Gastrocnemius medialis (tissue), 4 donors: ENCODE measurements around the gene NTNG1. TPM values are rescaled to one million over a fixed set of nuclear protein-coding genes. Genes with fewer than 3 reads are reported as not detected.

Experiments
- ATAC-seq, 2 donors: fragments of 150-250 bp; one replicate each; pipeline ENCODE4 v1.9.1; 2016
- DNase-seq, 2 donors: peaks; one replicate each; pipeline ENCODE4 v3.0.0-alpha.2; 2019
- H3K27ac ChIP-seq, 4 donors: fragments of 200-600 bp; sonication (generic); 1 replicate in 1 of 4; 2 replicates in 3 of 4; pipeline ENCODE4 v1.5.1; 2016 to 2018; ENCODE audit warnings: mild to moderate bottlenecking in 2 of 4, moderate library complexity in 1 of 4
- H3K27me3 ChIP-seq, 3 donors: fragments of 200-600 bp; sonication (generic) in 2 of 3; 1 replicate in 1 of 3; 2 replicates in 2 of 3; pipeline versions ENCODE4 v1.5.1 to v1.6.0; 2016 to 2019; ENCODE audit warnings: mild to moderate bottlenecking in 1 of 3, moderate library complexity in 1 of 3
- H3K36me3 ChIP-seq, 2 donors: fragments of 200-600 bp; sonication (generic) in 1 of 2; one replicate each; pipeline ENCODE4 v1.5.1; 2017 to 2018
- H3K4me1 ChIP-seq, 2 donors: fragments of 200-600 bp; sonication (generic) in 1 of 2; one replicate each; pipeline ENCODE4 v1.5.1; 2016 to 2017; ENCODE audit warnings: mild to moderate bottlenecking in 2 of 2
- H3K4me3 ChIP-seq, 4 donors: fragments of 200-600 bp; sonication (generic) in 3 of 4; 1 replicate in 1 of 4; 2 replicates in 3 of 4; pipeline ENCODE4 v1.5.1; 2016 to 2019; ENCODE audit warnings: mild to moderate bottlenecking in 2 of 4
- H3K9me3 ChIP-seq, 3 donors: fragments of 200-600 bp; sonication (generic) in 2 of 3; 1 replicate in 1 of 3; 2 replicates in 2 of 3; pipeline ENCODE4 v1.5.1; 2016 to 2019
- CTCF ChIP-seq, 5 experiments: fragments of 450-650 bp in 3 of 5; fragments of 200-600 bp in 2 of 5; sonication (generic) in 2 of 5; IDR thresholded peaks in 4 of 5; conservative IDR thresholded peaks in 1 of 5; 1 replicate in 4 of 5; 2 replicates in 1 of 5; pipeline ENCODE4 v1.5.1; 2016 to 2019; ENCODE audit warnings: antibody characterized with exemption in 5 of 5, mild to moderate bottlenecking in 3 of 5, moderate library complexity in 3 of 5
- POLR2A ChIP-seq, 2 donors: fragments of 450-650 bp; IDR thresholded peaks; one replicate each; pipeline ENCODE4 v1.6.1; 2017; ENCODE audit warnings: antibody characterized with exemption in 2 of 2, mild to moderate bottlenecking in 2 of 2, moderate library complexity in 2 of 2
- in situ Hi-C, 4 donors: fragments of 200-750 bp; cut with MboI; loops; one replicate each; pipeline versions ENCODE4 v1.15.0 to v1.8.0; 2017; ENCODE audit warnings: low sequenced_read_pairs in 4 of 4
- intact Hi-C: fragments of 100-400 bp; cut with DNase I; formaldehyde crosslinking; loops from one replicate; pipeline ENCODE4 v1.15.1; 2023; ENCODE audit warnings: low total_unique reads
- total RNA-seq, 4 donors: library from RNA; depleted of rRNA; stranded (reverse); fragments of >200 nt; gene quantifications; one replicate each; pipeline versions ENCODE4 v1.1.0 to v1.2.3, GENCODE V29; 2016

NTNG1 gene
- total RNA-seq, 4 donors from 2014 or later: not detected

GRCh38 chr1:107147843-107148242 lies 7.0 kb downstream of the NTNG1 start:
- Histone ChIP-seq H3K27me3 (peaks cover 8 to 29% (median 23%) of the 10 kb centered on the region in 3 donors), H3K4me1 (no peaks in the 10 kb centered on the region), H3K36me3 (no peaks in the 10 kb centered on the region), H3K27ac (no peak overlapping the region), H3K4me3 (no peak overlapping the region), H3K9me3 (no peaks in the 10 kb centered on the region)
- no peak for DNase-seq
- no peak for TF ChIP-seq CTCF (IDR thresholded peaks at IDR 0.05 in 4 of 5, conservative IDR thresholded peaks at IDR 0.05 in 1 of 5)
- in situ Hi-C loops (no loop called here), intact Hi-C loops (no loop called here)
- no peak for ATAC-seq

- in situ Hi-C loops: no loop called here
- no peak for TF ChIP-seq POLR2A (IDR thresholded peaks at IDR 0.05)
- no peak for TF ChIP-seq CTCF (IDR thresholded peaks at IDR 0.05 in 4 of 5, conservative IDR thresholded peaks at IDR 0.05 in 1 of 5)
These were observed 9.1 kb downstream of the NTNG1 start for GRCh38 chr1:107149946-107150345.

GRCh38 chr1:107151295-107151694 lies 10.5 kb downstream of the NTNG1 start:
- Histone ChIP-seq H3K4me1 (no peaks in the 10 kb centered on the region), H3K4me3 (no peak overlapping the region), H3K27me3 (peaks cover 0 to 5% (median 4%) of the 10 kb centered on the region in 3 donors), H3K9me3 (no peaks in the 10 kb centered on the region), H3K36me3 (no peaks in the 10 kb centered on the region), H3K27ac (no peak overlapping the region)
- ATAC-seq (no peak), DNase-seq (no peak)
- TF ChIP-seq POLR2A (IDR thresholded peaks at IDR 0.05): no peak
- no peak for TF ChIP-seq CTCF (IDR thresholded peaks at IDR 0.05 in 4 of 5, conservative IDR thresholded peaks at IDR 0.05 in 1 of 5)
- in situ Hi-C loops (no loop called here), intact Hi-C loops (no loop called here)

More at GRCh38 chr1:107149946-107150345, 9.1 kb downstream of the NTNG1 start:
- no peak for DNase-seq
- peaks cover under 1 to 13% (median 11%) of the 10 kb centered on the region in 3 donors for H3K27me3 ChIP-seq
- H3K9me3 ChIP-seq: no peaks in the 10 kb centered on the region
- ATAC-seq: no peak
- intact Hi-C loops: no loop called here
- no peak overlapping the region for H3K4me3 ChIP-seq
- H3K27ac ChIP-seq: no peak overlapping the region
- H3K4me1 ChIP-seq: no peaks in the 10 kb centered on the region
- H3K36me3 ChIP-seq: no peaks in the 10 kb centered on the region

- in situ Hi-C loops (no loop called here), intact Hi-C loops (no loop called here)
- Histone ChIP-seq H3K36me3 (no peaks in the 10 kb centered on the region), H3K4me1 (no peaks in the 10 kb centered on the region), H3K27me3 (peaks cover 0 to 4% (median 0%) of the 10 kb centered on the region in 3 donors), H3K4me3 (no peak overlapping the region), H3K27ac (no peak overlapping the region), H3K9me3 (no peaks in the 10 kb centered on the region)
- no peak for TF ChIP-seq POLR2A (IDR thresholded peaks at IDR 0.05)
- TF ChIP-seq CTCF (IDR thresholded peaks at IDR 0.05 in 4 of 5, conservative IDR thresholded peaks at IDR 0.05 in 1 of 5): no peak
- ATAC-seq: no peak
- no peak for DNase-seq
These were observed 11.6 kb downstream of the NTNG1 start for GRCh38 chr1:107152395-107152794.

GRCh38 chr1:107153014-107153413 lies 12.2 kb downstream of the NTNG1 start:
- Histone ChIP-seq H3K36me3 (no peaks in the 10 kb centered on the region), H3K4me3 (no peak overlapping the region), H3K4me1 (no peaks in the 10 kb centered on the region), H3K9me3 (no peaks in the 10 kb centered on the region), H3K27me3 (peaks cover 0 to 4% (median 0%) of the 10 kb centered on the region in 3 donors), H3K27ac (no peak overlapping the region)
- ATAC-seq (no peak), DNase-seq (no peak)
- TF ChIP-seq POLR2A (IDR thresholded peaks at IDR 0.05) (no peak), CTCF (IDR thresholded peaks at IDR 0.05 in 4 of 5, conservative IDR thresholded peaks at IDR 0.05 in 1 of 5) (no peak)
- in situ Hi-C loops: no loop called here
- intact Hi-C loops: no loop called here
